Measurements from ENCODE around the gene INPP5A. TPM values are rescaled to one million over a fixed set of nuclear protein-coding genes. Genes with fewer than 3 reads are reported as not detected.

INPP5A gene
- total and polyA plus RNA-seq, 10 of the 15 experiments (the other 5 are each of a cell fraction or from before 2014, with no cell fraction given) = 0.52 to 15.0 (median 6.3) TPM

DNA sequence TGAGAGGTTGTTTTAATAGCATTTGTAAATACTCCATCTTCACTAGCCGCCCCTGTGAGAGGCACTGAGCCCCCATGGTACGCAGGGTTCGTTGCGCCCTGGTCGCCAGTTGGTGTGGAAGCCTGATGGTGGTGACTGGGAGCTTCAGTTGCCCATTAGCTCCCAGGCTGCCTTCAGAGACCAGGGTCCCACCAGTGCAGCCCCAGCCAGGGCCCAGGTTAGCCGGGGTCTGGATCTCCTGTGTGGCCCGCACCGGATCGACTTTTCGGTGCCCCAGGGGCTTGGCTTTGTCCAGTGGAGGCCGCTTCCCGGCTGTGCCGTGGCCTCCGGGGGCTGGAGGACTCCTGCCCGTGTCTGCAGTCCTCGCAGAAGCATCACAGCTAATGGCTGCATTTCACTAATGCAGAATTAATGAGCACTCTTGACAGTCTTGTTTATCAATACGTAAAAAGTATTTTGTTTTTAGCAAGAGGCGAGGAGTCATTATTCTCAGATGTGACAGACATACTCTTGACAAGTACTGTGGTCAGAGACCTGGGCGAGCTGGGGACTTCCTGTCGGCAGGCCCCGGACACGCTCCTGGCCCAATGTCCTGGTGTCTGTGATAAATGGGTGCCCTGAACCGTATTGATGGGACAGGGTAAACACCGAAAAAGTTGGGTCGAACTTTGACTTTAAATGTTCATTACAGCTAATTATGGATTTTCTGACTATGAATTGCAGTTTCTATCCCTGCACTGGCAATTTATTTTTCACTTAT is 148.5 kb downstream of the INPP5A start:
- ChIA-PET SMC1A (ENCODE audit: uncharacterized antibody, unreplicated experiment) (interaction anchor here (1.4 kb wide), 1 partner anchor 8 kb away, joined by 5 read pairs; no protein-coding TSS in a partner anchor), POLR2A (no interaction called here), RAD21 (ENCODE audit: unreplicated experiment) (interaction anchor here (0.7 kb wide), 1 partner anchor 114 kb away, joined by 3 read pairs; no protein-coding TSS in a partner anchor), CTCF (interaction anchor here (0.7 kb wide), 1 partner anchor 218 kb away, joined by 3 read pairs; no protein-coding TSS in a partner anchor)
- H3K9me3 ChIP-seq (replicated peaks; ENCODE audit: control insufficient read depth, insufficient read depth, low read length) = no peaks in the 10 kb centered on the region; the same call in 2 of the 3 replicates
- TF ChIP-seq, protein P1, sequence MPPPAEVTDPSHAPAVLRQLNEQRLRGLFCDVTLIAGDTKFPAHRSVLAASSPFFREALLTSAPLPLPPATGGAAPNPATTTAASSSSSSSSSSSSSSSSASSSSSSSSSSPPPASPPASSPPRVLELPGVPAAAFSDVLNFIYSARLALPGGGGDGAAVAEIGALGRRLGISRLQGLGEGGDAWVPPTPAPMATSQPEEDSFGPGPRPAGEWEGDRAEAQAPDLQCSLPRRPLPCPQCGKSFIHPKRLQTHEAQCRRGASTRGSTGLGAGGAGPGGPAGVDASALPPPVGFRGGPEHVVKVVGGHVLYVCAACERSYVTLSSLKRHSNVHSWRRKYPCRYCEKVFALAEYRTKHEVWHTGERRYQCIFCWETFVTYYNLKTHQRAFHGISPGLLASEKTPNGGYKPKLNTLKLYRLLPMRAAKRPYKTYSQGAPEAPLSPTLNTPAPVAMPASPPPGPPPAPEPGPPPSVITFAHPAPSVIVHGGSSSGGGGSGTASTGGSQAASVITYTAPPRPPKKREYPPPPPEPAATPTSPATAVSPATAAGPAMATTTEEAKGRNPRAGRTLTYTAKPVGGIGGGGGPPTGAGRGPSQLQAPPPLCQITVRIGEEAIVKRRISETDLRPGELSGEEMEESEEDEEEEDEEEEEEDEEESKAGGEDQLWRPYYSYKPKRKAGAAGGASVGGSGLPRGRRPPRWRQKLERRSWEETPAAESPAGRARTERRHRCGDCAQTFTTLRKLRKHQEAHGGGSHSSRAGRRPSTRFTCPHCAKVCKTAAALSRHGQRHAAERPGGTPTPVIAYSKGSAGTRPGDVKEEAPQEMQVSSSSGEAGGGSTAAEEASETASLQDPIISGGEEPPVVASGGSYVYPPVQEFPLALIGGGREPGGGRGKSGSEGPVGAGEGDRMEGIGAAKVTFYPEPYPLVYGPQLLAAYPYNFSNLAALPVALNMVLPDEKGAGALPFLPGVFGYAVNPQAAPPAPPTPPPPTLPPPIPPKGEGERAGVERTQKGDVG (CRISPR knock-in tag; IDR thresholded peaks at IDR 0.05) = no peak
- no peak for TF ChIP-seq EP300 (IDR thresholded peaks at IDR 0.05; ENCODE audit: borderline replicate concordance in 1 of 2, control insufficient read depth in 1 of 2, low read depth in 2 of 2, low read length in 2 of 2)
- TF ChIP-seq ASH2L (IDR thresholded peaks at IDR 0.05; ENCODE audit: borderline replicate concordance, low read depth) = no peak
- TF ChIP-seq, protein P2, sequence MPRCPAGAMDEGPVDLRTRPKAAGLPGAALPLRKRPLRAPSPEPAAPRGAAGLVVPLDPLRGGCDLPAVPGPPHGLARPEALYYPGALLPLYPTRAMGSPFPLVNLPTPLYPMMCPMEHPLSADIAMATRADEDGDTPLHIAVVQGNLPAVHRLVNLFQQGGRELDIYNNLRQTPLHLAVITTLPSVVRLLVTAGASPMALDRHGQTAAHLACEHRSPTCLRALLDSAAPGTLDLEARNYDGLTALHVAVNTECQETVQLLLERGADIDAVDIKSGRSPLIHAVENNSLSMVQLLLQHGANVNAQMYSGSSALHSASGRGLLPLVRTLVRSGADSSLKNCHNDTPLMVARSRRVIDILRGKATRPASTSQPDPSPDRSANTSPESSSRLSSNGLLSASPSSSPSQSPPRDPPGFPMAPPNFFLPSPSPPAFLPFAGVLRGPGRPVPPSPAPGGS (IDR thresholded peaks at IDR 0.05; ENCODE audit: borderline replicate concordance, insufficient read depth, low read depth, low read length, poor library complexity, severe bottlenecking) = no peak
- TF ChIP-seq GATAD2B (conservative IDR thresholded peaks at IDR 0.05; ENCODE audit: low read depth) = no peak
- TF ChIP-seq WRNIP1 (IDR thresholded peaks at IDR 0.05; ENCODE audit: borderline replicate concordance, low read depth, low read length) = no peak
- TF ChIP-seq MYC (IDR thresholded peaks at IDR 0.05; ENCODE audit: insufficient read depth, insufficient read length, insufficient replicate concordance, low read length, severe bottlenecking) = no peak
- TF ChIP-seq SMAD1 (IDR thresholded peaks at IDR 0.05; ENCODE audit: low read depth, partially characterized antibody) = no peak
- no peak for TF ChIP-seq TCF3 (IDR thresholded peaks at IDR 0.05; ENCODE audit: borderline replicate concordance, insufficient read depth, low read depth, low read length)
- H3K27ac ChIP-seq (ENCODE audit: control insufficient read depth, insufficient read depth) = no peak overlapping the region
- H3K4me1 ChIP-seq (ENCODE audit: control insufficient read depth, insufficient read depth, low read length) = no peaks in the 10 kb centered on the region
- no peak for ATAC-seq
- H4K20me1 ChIP-seq (ENCODE audit: control insufficient read depth, insufficient read depth) = no peaks in the 10 kb centered on the region
- no TSS peak for BruUV-seq (replicated peaks)
- H3K4me3 ChIP-seq = no peak overlapping the region
- no peak overlapping the region for H3K4me2 ChIP-seq (ENCODE audit: control insufficient read depth, insufficient read depth)
- H3K27me3 ChIP-seq (replicated peaks in 1 of 2; ENCODE audit: control insufficient read depth in 2 of 2, insufficient read depth in 2 of 2, low read length in 1 of 2) = no peaks in the 10 kb centered on the region
- DNase-seq (ENCODE audit: low read depth, low spot score) = no peak
- in situ Hi-C loops (cut with MboI) = no loop called here
- WGBS (ENCODE audit: insufficient coverage, insufficient replicate concordance, low lambda C conversion rate, missing lambda C conversion rate) = 94% methylated on average over 25 of the region's 25 CpGs
- FAIRE-seq = no peak
- no peak overlapping the region for H3K9ac ChIP-seq (ENCODE audit: control insufficient read depth, insufficient read depth, low read length)
- no peak overlapping the region for H2AFZ ChIP-seq (ENCODE audit: control insufficient read depth, low read depth, low read length)
- no peaks in the 10 kb centered on the region; a peak in 2 of 4 replicates for H3K36me3 ChIP-seq (ENCODE audit: control insufficient read depth in 2 of 2, insufficient read depth in 2 of 2, low read length in 1 of 2)
- no peaks in the 10 kb centered on the region for H3K79me2 ChIP-seq (ENCODE audit: control insufficient read depth, insufficient read depth, low read length)
- intact Hi-C loops (cut with micrococcal nuclease; ENCODE audit: unreplicated experiment) = no loop called here

All from GM12878 (cell line).